Measurements from ENCODE around the gene RNF43. TPM values are rescaled to one million over a fixed set of nuclear protein-coding genes. Genes with fewer than 3 reads are reported as not detected.

Gene RNF43
- total RNA-seq, 4 donors from 2014 or later: 6.4 to 13.8 (median 8.1) TPM

DNA sequence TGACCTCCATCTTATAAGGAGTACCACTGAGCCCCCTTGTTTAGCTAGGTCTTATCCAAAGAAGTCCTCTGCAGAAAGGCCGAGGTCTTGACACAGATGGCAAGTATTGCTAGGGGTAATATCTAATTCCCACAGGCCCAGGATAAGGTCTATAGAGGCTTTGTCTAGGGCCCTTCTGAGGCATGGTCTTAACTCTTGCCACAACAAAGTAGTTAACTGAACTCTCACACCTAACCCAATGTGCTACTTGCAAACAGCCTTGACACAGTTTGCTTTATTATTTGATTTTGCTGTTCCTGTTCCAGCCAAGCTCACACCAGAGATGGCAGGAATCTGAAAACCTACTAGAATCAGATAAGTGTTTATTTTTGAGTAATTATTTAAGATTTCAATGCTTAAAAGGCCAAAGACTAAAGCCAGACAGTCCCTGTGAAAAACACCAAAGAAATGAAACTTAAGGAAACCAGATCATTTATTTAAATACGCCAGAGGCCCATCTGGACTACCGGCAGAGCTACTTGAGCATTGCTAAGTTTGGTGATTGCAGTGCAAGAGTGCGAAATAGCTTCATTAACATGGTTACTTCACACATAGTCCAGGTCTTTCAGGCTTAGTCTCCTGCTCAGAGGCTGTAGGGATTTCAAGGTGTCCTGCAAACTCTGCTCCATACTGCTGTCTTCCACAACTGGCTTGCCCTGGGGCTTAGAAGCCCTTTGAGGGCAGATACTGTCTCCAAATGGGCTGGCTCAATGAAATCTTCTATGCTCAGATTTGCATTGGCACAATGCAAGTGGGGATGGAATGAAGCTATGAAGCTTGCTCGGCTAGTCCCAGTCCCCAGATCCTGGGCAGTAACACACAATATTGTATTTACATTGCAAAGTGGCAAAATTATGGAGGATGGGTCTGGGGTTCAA is 36.9 kb downstream of the RNF43 start:
- H3K36me3 ChIP-seq: no peaks in the 10 kb centered on the region
- intact Hi-C loops (cut with DNase I): no loop called here
- TF ChIP-seq POLR2A (IDR thresholded peaks at IDR 0.05) (no peak), CTCF (IDR thresholded peaks at IDR 0.05) (no peak)
- H3K27me3 ChIP-seq: no peaks in the 10 kb centered on the region
- 93 to 97% methylated on average over 5 of the region's 5 CpGs for WGBS, 2 donors
- DNase-seq: no peak
- H3K27ac ChIP-seq: no peak overlapping the region
- H3K9me3 ChIP-seq: no peaks in the 10 kb centered on the region
- H3K4me3 ChIP-seq: no peak overlapping the region
- peaks cover 3 to 47% (median 4%) of the 10 kb centered on the region in 3 donors for H3K4me1 ChIP-seq

DNA sequence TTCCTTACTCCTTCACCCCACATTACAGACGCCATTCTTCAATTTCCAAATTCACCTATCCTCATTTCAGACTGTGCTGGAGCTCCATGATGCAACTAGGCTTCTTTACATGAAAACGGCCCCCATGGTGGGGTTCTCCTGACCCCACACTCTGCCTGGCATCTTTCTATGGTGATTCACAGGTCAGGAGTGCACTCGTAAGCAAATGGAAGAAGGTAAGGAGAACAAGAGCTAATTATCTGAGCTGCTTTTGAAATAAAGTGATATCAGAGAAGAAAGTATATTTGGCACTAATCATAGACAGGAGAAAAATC is 37.9 kb downstream of the RNF43 start:
- no peaks in the 10 kb centered on the region for H3K36me3 ChIP-seq
- no peaks in the 10 kb centered on the region for H3K9me3 ChIP-seq
- no peak overlapping the region for H3K4me3 ChIP-seq
- WGBS, 2 donors: 73 to 84% methylated on average over 3 of the region's 3 CpGs
- no peak overlapping the region for H3K27ac ChIP-seq
- DNase-seq: no peak
- intact Hi-C loops (cut with DNase I): no loop called here
- H3K27me3 ChIP-seq: no peaks in the 10 kb centered on the region
- peaks cover 3 to 44% (median 4%) of the 10 kb centered on the region in 3 donors for H3K4me1 ChIP-seq
- TF ChIP-seq POLR2A (IDR thresholded peaks at IDR 0.05): no peak
- TF ChIP-seq CTCF (IDR thresholded peaks at IDR 0.05): no peak

- no peaks in the 10 kb centered on the region for H3K36me3 ChIP-seq
- no peak for TF ChIP-seq POLR2A (IDR thresholded peaks at IDR 0.05)
- no peak for TF ChIP-seq CTCF (IDR thresholded peaks at IDR 0.05)
- no peak for DNase-seq
- intact Hi-C loops (cut with DNase I): no loop called here
- no peak overlapping the region for H3K27ac ChIP-seq
- H3K27me3 ChIP-seq: no peaks in the 10 kb centered on the region
- WGBS, 2 donors: 65 to 72% methylated on average over 7 to 8 of the region's 8 CpGs
- H3K4me3 ChIP-seq: no peak overlapping the region
- H3K4me1 ChIP-seq: peaks cover 3 to 39% (median 4%) of the 10 kb centered on the region in 3 donors
- no peaks in the 10 kb centered on the region for H3K9me3 ChIP-seq
Observed at GRCh38 chr17:58378733-58379510, 38.4 kb downstream of the RNF43 start.

DNA sequence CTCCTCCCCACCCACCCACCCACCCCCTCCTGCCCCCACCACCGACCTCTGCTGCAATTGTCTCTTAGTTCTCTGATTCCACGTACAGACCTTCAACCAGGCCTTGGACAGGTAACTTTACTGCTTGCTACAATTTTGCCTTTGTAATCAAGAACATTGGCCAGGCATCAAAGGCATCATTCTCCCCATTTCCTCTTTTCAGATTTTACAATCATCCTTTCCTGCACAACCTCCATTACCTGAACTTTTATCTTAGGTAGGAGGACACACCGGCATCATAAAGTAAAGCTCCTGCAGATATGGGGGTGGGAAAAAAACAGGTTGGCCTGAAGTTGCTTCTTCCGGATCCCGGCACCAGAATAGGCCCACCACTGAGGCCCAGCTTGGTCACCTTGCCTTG is 39.7 kb downstream of the RNF43 start:
- intact Hi-C loops (cut with DNase I): no loop called here
- Histone ChIP-seq H3K4me1 (peaks cover 3 to 34% (median 4%) of the 10 kb centered on the region in 3 donors), H3K4me3 (no peak overlapping the region), H3K36me3 (peaks cover 0 to 3% (median 0%) of the 10 kb centered on the region in 3 donors), H3K27ac (peak overlapping the region in 3 of 4 donors; percentile 40 to 78 (median 59)), H3K9me3 (no peaks in the 10 kb centered on the region), H3K27me3 (no peaks in the 10 kb centered on the region)
- WGBS, 2 donors: 83 to 88% methylated on average over 4 to 5 of the region's 5 CpGs
- TF ChIP-seq CTCF (IDR thresholded peaks at IDR 0.05) (no peak), POLR2A (IDR thresholded peaks at IDR 0.05) (no peak)
- no peak for DNase-seq

DNA sequence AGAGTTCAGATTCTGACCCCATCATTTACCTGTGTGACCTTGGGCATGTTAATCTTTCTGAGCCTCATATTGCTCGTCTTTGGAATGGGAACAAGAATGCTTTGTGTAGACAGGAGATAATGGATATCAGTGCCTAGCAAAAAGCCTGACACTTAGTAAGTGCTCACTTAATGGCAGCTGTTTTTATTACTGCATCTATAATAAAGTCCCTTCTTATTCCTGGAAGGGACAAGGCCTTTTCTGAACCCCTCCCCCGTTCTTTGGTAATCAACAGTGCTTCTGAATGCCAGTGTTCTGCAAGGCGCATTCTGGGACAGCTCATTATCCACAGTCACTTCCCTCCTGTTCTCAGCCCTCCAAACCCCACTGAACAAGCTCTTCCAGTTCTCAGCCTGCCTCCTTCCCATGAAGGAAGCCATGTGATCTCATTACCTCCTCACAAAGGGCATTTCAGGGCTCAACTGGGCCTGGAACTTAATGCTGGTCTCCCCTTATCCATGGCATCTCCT is 40.2 kb downstream of the RNF43 start:
- H3K9me3 ChIP-seq: no peaks in the 10 kb centered on the region
- whole genome bisulfite sequencing, 2 donors: 57 to 58% methylated on average over 2 to 3 of the region's 3 CpGs
- intact Hi-C loops (cut with DNase I): no loop called here
- peak overlapping the region in 3 of 4 donors; percentile 60 to 78 (median 65) for H3K27ac ChIP-seq
- TF ChIP-seq CTCF (IDR thresholded peaks at IDR 0.05) (no peak), POLR2A (IDR thresholded peaks at IDR 0.05) (no peak)
- no peak for DNase-seq
- no peaks in the 10 kb centered on the region for H3K27me3 ChIP-seq
- peaks cover 3 to 31% (median 4%) of the 10 kb centered on the region in 3 donors for H3K4me1 ChIP-seq
- H3K4me3 ChIP-seq: no peak overlapping the region
- peaks cover 0 to 9% (median 0%) of the 10 kb centered on the region in 3 donors for H3K36me3 ChIP-seq
